ENCODE data around the gene CAPZB.

Gene CAPZB

GRCh38 chr1:19465650-19466049 is 19.7 kb downstream of the CAPZB start:
- ATAC-seq: no peak
- H3K4me1 Mint-ChIP-seq: peaks cover 97% of the 10 kb centered on the region
- H3K4me3 Mint-ChIP-seq: no peak overlapping the region
- no peaks in the 10 kb centered on the region for H3K9me3 Mint-ChIP-seq
- H3K27ac Mint-ChIP-seq: peak overlapping the region in 1 of 2 donors; percentile 95
- no peak for DNase-seq
- no peaks in the 10 kb centered on the region for H3K27me3 Mint-ChIP-seq

GRCh38 chr1:19465123-19465522 is 20.2 kb downstream of the CAPZB start:
- Mint-ChIP-seq H3K27me3 (no peaks in the 10 kb centered on the region), H3K4me1 (peaks cover 97% of the 10 kb centered on the region), H3K27ac (peak overlapping the region; percentile 75 to 95), H3K4me3 (peak overlapping the region; percentile 38 to 40), H3K9me3 (no peaks in the 10 kb centered on the region)
- DNase-seq (no peak), ATAC-seq (no peak)

GRCh38 chr1:19464696-19465095 is 20.6 kb downstream of the CAPZB start:
- H3K27me3 Mint-ChIP-seq: no peaks in the 10 kb centered on the region
- peak overlapping the region; percentile 38 to 40 for H3K4me3 Mint-ChIP-seq
- ATAC-seq (no peak), DNase-seq (no peak)
- peaks cover 97% of the 10 kb centered on the region for H3K4me1 Mint-ChIP-seq
- H3K27ac Mint-ChIP-seq: peak overlapping the region; percentile 75 to 95
- no peaks in the 10 kb centered on the region for H3K9me3 Mint-ChIP-seq

DNA sequence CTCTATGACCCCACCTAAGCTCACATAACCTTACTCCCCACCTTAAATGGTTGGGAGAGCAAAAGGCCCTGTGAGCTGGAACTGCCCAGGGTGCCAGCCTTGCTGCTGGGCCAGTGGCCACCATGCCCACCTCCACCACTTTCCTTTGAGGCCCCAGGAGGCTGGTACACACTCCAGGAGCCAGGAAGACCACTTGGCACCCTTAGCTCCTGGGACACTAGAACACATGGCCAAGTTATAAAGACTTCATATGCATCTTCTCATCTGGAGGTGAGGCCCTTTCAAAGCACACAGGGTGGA is 21.9 kb downstream of the CAPZB start:
- no peak for ATAC-seq
- no peaks in the 10 kb centered on the region for H3K27me3 Mint-ChIP-seq
- H3K9me3 Mint-ChIP-seq: no peaks in the 10 kb centered on the region
- peak overlapping the region; percentile 85 to 96 for H3K27ac Mint-ChIP-seq
- no peak for DNase-seq
- peak overlapping the region; percentile 85 to 87 for H3K4me3 Mint-ChIP-seq
- peaks cover 97% of the 10 kb centered on the region for H3K4me1 Mint-ChIP-seq

DNA sequence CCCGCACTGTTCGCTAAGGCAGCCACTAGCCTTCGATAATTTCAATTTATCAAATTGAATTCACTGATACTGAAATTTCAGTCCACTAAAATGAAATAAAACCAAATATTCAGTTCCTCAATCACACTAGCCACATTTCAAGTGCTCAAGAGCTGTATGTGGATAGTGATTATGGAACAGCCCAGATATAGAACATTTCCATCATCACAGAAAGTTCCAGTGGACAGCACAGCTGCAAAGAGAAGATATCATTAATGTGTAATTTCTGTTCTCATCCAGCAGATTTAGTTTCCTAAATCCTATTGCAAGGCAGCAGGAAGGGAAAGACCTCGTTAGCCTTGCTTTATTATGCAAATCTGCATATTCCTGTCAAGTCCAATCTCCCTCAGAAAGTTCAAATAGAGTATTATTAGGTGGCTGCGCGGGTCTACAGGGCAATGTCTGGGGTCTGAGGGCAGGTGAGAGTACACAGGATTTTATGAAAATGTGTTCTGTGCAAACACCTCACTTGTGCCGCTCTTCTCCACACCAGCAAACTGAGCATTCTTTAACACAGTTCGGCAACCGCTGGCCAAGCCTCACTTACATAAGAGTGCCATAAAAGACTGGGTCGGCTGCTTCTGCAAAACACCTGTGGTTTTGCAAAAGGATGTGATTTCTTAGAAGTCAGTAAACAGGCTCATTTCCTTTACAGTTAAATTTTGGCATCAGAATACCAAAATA is 22.4 kb downstream of the CAPZB start:
- Mint-ChIP-seq H3K27ac (peak overlapping the region; percentile 85 to 96), H3K4me3 (peak overlapping the region; percentile 85 to 87), H3K9me3 (no peaks in the 10 kb centered on the region), H3K4me1 (peaks cover 94% of the 10 kb centered on the region), H3K27me3 (no peaks in the 10 kb centered on the region)
- DNase-seq (peak; percentile 56 to 69), ATAC-seq (peak; percentile 78)

GRCh38 chr1:19461220-19461554 is 24.2 kb downstream of the CAPZB start:
- H3K27me3 Mint-ChIP-seq: no peaks in the 10 kb centered on the region
- ATAC-seq: no peak
- H3K4me1 Mint-ChIP-seq: peaks cover 94% of the 10 kb centered on the region
- H3K27ac Mint-ChIP-seq: peak overlapping the region; percentile 37 to 63
- no peaks in the 10 kb centered on the region for H3K9me3 Mint-ChIP-seq
- no peak for DNase-seq
- H3K4me3 Mint-ChIP-seq: peak overlapping the region; percentile 29 to 36

DNA sequence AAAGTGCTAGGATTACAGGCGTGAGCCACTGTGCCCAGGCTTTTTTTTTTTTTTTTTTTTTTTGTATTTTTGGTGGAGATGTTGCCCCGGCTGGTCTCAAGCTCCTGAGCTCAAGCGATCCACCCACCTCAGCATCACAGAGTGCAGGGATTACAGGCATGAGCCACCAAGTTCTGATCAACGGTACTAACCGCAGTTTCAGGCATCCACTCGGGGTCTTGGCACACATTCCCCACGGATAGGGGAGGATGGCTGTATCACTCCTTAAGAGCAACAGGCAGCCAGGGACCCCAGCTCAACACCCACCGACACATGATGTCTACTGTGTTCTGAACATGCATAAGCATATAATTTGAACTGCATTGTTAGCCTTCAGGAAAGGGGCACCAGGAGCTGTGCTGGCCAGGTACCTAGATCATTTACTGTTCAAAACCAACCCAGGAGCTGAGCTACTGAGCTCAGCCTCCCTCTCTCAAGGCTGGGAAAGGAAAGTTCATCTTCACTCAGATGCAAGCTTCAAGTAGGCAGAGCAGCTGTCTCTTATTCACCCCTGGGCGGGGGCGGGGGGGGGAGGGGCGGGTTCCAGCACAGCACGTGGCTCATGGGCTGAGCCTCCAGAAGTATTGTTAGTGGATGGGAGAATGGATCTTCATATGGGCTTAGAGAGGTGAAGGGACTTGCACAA is 24.7 kb downstream of the CAPZB start:
- no peaks in the 10 kb centered on the region for H3K9me3 Mint-ChIP-seq
- no peak for DNase-seq
- peak overlapping the region; percentile 36 to 90 for H3K4me3 Mint-ChIP-seq
- peak overlapping the region; percentile 37 to 98 for H3K27ac Mint-ChIP-seq
- no peak for ATAC-seq
- H3K27me3 Mint-ChIP-seq: no peaks in the 10 kb centered on the region
- H3K4me1 Mint-ChIP-seq: peaks cover 94% of the 10 kb centered on the region

GRCh38 chr1:19458815-19459417 is 26.4 kb downstream of the CAPZB start:
- peak overlapping the region; percentile 79 to 90 for H3K4me3 Mint-ChIP-seq

DNA sequence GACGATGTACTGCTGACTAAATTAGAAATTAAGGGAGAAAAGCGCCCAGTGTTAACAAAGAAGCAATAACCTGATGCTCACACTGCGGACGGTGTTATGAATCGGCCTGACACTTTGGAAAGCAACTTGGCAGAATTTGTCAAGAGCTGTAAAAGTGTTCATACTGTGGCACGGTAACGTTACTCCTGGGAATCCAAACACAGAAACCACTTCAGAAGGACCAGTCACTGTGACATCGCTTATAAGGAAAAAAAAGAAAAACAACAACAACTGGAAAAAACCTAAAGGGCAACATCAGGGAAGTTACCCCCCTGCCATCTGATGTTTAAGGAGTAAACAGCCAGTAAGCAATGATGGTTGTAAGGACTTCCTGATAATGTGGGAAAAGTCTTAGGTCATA is 27.7 kb downstream of the CAPZB start:
- Mint-ChIP-seq H3K27ac (peak overlapping the region; percentile 4 to 85), H3K4me3 (peak overlapping the region; percentile 14 to 47), H3K9me3 (no peaks in the 10 kb centered on the region), H3K4me1 (peaks cover 94% of the 10 kb centered on the region), H3K27me3 (no peaks in the 10 kb centered on the region)
- DNase-seq: no peak
- ATAC-seq: no peak

More at GRCh38 chr1:19458815-19459417, 26.4 kb downstream of the CAPZB start:
- ATAC-seq (no peak), DNase-seq (no peak)
- peak overlapping the region; percentile 93 to 98 for H3K27ac Mint-ChIP-seq
- H3K9me3 Mint-ChIP-seq: no peaks in the 10 kb centered on the region
- H3K27me3 Mint-ChIP-seq: no peaks in the 10 kb centered on the region
- H3K4me1 Mint-ChIP-seq: peaks cover 94% of the 10 kb centered on the region

DNA sequence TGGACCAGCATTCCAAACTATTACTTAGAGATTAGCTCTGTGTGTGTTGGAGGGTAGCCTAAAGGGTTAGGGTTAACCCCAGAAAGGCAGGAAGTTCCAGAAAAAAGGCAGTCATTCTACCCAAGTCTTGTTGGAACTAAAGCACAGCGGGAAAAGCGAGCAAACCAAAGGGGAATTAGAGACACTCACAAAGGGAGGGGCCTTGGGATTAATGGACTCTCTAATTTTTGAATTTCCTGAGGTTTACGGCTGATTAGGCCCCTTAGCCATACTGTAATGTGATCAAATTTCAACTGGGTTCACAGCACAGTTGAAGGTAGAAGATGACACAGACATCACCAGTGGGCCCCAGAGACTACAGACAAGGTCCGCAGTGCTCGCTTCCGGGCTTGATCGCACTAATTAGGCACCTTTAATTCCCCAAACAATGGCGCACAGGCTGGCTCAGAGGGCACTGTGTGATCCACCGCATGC is 28.3 kb downstream of the CAPZB start:
- Mint-ChIP-seq H3K4me1 (peaks cover 97% of the 10 kb centered on the region), H3K4me3 (no peak overlapping the region), H3K9me3 (no peaks in the 10 kb centered on the region), H3K27me3 (no peaks in the 10 kb centered on the region), H3K27ac (peak overlapping the region in 1 of 2 donors; percentile 85)
- ATAC-seq: no peak
- DNase-seq: no peak

DNA sequence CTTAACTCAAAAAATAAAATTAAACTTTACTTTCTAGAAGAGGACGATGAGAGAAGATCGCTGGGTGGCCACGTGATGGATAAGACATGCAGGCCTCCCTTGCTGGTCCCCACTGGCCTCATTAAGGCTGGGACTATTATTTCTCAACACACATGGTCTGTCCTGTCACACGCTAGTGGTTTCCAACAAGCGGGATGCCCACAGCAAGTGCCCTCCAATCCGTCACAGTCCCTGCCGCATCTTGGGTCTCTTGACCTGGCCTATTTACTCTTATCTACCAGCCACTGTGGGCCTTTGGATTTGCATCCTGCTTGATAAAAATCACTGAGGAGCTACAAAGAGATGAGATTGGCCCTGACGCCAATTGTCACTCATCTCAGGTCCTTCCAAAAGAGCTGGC is 30.0 kb downstream of the CAPZB start:
- no peaks in the 10 kb centered on the region for H3K27me3 Mint-ChIP-seq
- H3K27ac Mint-ChIP-seq: peak overlapping the region in 1 of 2 donors; percentile 74
- H3K4me3 Mint-ChIP-seq: peak overlapping the region; percentile 40 to 69
- H3K4me1 Mint-ChIP-seq: peaks cover 97% of the 10 kb centered on the region
- H3K9me3 Mint-ChIP-seq: no peaks in the 10 kb centered on the region
- no peak for DNase-seq
- no peak for ATAC-seq

DNA sequence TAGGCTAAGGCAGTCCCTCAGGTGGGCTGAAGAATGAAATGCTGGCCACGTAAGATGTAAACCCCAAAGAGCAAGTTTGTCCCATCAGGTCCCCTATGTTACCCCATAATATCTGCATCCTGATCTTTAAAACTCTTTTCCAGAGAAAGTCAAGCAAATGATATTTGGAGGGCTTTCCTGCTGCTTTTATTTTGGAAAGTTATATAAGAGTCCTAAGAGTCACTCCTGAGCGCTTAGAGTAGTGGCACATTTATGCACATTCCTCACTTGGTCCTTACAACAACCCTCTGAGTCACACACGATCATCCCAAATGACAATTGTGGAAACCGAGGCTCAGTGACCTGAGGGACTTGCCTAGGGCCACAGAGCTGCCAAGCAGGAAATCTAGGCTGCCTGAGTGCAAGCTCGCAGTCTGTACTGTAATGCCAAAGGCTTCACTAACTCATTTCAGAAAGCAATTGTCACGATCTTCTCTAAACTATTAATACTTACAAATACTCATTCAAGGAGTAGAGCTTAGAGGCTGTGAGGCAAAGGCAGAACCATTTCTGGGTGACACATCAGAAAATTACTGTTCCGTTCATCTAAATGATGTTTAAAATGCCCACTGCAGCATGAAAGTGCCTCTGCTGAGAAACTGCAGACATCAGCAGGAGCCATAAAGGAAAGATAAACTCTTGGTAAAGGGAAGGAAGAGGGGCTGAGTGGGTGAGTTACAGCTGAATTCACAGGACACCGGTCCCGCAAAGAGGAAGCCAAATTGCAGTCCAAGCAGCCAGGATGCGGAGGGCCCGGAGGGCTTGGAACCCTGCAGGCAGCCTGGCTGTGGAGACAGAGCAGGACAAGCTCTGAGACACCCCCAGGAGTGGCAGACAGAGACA is 30.8 kb downstream of the CAPZB start:
- peaks cover 97% of the 10 kb centered on the region for H3K4me1 Mint-ChIP-seq
- DNase-seq: no peak
- peak overlapping the region; percentile 58 to 69 for H3K4me3 Mint-ChIP-seq
- peak; percentile 65 for ATAC-seq
- H3K27ac Mint-ChIP-seq: peak overlapping the region; percentile 74 to 94
- H3K27me3 Mint-ChIP-seq: no peaks in the 10 kb centered on the region
- H3K9me3 Mint-ChIP-seq: no peaks in the 10 kb centered on the region

DNA sequence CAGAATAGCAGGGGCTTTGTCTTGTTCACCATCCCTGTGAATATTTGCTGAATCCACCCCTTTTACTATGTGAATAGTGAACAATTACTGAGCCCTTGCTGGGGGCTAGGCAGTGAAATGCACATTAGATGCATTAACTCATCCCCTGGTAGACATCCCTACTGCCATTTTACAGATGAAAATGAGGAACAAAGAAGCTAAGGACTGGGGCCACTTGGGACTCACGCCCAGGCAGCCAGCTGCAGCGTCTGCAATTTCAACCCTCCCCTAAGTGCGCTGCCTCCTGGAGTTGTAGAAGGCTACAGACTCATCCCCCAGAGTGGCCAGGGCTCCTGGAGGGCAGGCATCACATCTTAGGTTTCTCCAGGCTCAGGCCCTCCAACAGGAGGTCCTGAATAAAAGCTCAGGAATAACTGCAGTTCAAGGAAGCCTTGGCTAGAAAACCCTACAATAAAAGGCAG is 31.6 kb downstream of the CAPZB start:
- no peaks in the 10 kb centered on the region for H3K27me3 Mint-ChIP-seq
- H3K4me3 Mint-ChIP-seq: no peak overlapping the region
- DNase-seq: no peak
- no peak for ATAC-seq
- peaks cover 97% of the 10 kb centered on the region for H3K4me1 Mint-ChIP-seq
- H3K27ac Mint-ChIP-seq: peak overlapping the region; percentile 54 to 72
- H3K9me3 Mint-ChIP-seq: no peaks in the 10 kb centered on the region

DNA sequence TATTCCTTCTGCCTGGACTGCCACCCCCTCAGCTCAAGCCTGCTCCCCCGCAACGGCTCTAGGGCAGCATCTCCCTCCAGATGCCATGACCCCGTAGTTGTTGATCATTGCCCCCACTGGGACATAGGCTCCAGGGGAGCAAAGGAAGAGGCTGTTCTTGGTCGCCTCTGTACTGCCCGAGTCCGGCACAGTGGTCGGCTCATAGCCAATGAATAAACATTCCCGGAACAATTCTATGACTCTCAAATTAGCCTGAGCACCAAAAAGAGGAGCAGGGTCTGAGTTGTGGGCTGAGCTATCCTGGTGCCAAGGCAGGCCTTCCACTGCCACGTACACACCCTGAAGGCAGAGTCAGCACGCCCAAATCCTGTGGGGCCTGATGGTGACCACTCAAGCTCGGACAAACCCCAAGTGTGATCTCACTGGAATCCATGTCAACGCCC is 33.1 kb downstream of the CAPZB start:
- Mint-ChIP-seq H3K9me3 (no peaks in the 10 kb centered on the region), H3K4me1 (peaks cover 100% of the 10 kb centered on the region), H3K4me3 (peak overlapping the region in 1 of 2 donors; percentile 51), H3K27ac (peak overlapping the region in 1 of 2 donors; percentile 4), H3K27me3 (no peaks in the 10 kb centered on the region)
- DNase-seq (no peak), ATAC-seq (no peak)

DNA sequence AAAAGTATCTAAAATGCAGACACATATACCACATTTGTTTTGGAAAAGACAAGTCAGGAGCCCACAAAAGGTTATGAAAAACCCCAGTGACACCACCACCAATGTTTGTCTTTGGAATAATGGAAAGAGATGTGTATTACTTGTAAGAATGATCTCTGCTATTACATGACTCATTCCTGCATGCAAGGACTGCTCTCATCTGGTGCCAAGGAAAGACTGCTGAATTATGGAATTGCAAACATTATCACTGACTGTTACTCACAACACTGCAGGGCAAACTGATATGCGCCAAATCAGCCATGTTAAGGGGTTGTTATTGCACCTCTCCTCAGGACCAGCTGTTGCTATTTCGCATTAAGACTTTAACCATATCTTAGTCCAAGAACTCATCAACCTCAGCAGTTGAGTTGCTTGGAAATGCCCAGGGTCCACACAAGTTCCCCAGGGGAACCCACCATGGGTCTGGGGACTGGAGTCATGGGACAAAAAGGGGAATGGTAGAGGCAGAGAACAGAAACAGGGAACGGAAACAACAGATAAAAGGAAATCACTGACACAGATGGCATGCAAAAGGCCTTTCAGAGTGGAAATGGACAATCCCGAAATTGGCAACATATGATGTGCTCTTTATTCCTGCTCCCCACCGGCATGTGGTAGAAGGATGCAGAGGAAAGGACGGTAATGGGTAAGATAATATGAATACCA is 34.4 kb downstream of the CAPZB start:
- Mint-ChIP-seq H3K27me3 (no peaks in the 10 kb centered on the region), H3K9me3 (no peaks in the 10 kb centered on the region), H3K27ac (peak overlapping the region; percentile 84 to 90), H3K4me1 (peaks cover 100% of the 10 kb centered on the region), H3K4me3 (no peak overlapping the region)
- no peak for DNase-seq
- ATAC-seq: no peak
